Measurements from ENCODE around the gene CKAP2. TPM values are rescaled to one million over a fixed set of nuclear protein-coding genes. Genes with fewer than 3 reads are reported as not detected.
"Not testable (repeated sequence)": the region's sequence is repeated elsewhere in the genome, so short reads cannot be mapped to it uniquely, and the experiment has no call there.

Gene CKAP2
- total RNA-seq, 1 experiment from 2014 or later, result 80.2 TPM

DNA sequence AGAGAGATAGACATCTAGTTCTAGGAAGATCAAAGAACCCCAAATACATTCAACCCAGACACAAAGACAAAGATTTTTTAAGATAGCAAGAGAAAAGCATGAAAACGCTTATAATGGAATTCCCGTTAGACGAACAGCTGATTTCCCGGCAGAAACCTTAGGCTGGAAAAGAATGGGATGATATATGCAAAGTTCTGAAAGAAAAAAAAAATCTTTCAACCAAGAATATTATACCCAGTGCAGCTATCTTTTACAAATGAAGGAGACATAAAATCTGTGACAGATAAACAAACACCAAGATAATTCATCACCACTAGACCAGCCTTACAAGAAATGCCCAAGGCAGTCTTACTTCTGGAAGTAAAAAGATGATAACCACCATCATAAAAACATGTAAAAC is 56.3 kb downstream of the CKAP2 start:
- H3K79me2 ChIP-seq (ENCODE audit: insufficient read depth, low read length); intact Hi-C loops (cut with micrococcal nuclease); RAD21 ChIA-PET (ENCODE audit: low non-redundant PET in 1 of 2, low total read pairs in 2 of 2, uncharacterized antibody in 2 of 2, unreplicated experiment in 2 of 2); POLR2A ChIA-PET; H3K27me3 ChIP-seq (ENCODE audit: insufficient read depth, low read length); H3K4me2 ChIP-seq (ENCODE audit: low read length); H3K27ac ChIP-seq (ENCODE audit: low read depth, low read length); H3K4me1 ChIP-seq (ENCODE audit: control insufficient read depth in 1 of 2, insufficient read depth in 2 of 2, low read length in 2 of 2); H4K20me1 ChIP-seq (ENCODE audit: insufficient read depth); H3K4me3 ChIP-seq (replicated peaks in 1 of 2; ENCODE audit: low read depth in 1 of 2, low read length in 2 of 2); H3K9me2 ChIP-seq (ENCODE audit: insufficient read depth); H3K9me3 ChIP-seq (ENCODE audit: control insufficient read depth in 1 of 2, insufficient read depth in 1 of 2, low read depth in 1 of 2, low read length in 2 of 2); H3K36me3 ChIP-seq (ENCODE audit: control insufficient read depth in 1 of 2, insufficient read depth in 2 of 2, low read length in 2 of 2); DNase-seq (ENCODE audit: low read depth, low spot score); H2AFZ ChIP-seq (ENCODE audit: low read depth, low read length, poor library complexity, severe bottlenecking); H3K9ac ChIP-seq (ENCODE audit: low read length); ATAC-seq; BruUV-seq (replicated peaks); CTCF ChIA-PET: not testable (repeated sequence)

DNA sequence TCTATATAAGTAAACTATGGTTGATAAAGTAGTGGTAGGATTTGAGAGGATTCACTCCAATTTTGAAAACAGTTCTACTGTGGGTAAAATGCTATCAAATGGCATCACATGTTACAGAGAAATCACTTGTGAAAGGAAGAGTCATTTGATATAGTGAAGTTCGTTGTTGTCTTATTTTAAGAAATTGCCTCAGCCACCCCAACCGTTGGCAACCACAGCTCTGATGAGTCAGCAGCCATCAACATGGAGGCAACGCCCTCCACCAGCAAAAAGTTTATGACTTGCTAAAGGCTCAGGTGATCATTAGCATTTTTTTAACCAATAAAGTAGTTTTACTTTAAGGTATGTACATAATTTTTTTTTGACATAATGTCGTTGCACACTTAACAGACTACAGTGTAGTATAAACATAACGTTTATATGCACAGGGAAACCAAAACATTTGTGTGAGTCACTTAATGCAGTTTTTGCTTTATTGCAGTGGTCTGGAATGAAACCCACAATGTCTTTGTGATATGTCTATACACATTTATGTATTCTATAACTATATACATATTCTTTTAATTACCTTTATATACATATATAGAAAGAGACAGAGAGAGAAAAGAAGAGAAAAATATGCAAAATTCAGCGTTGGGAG is 58.8 kb downstream of the CKAP2 start:
- H3K4me2 ChIP-seq (ENCODE audit: low read length); H3K36me3 ChIP-seq (ENCODE audit: control insufficient read depth in 1 of 2, insufficient read depth in 2 of 2, low read length in 2 of 2); H4K20me1 ChIP-seq (ENCODE audit: insufficient read depth); H3K9ac ChIP-seq (ENCODE audit: low read length); intact Hi-C loops (cut with micrococcal nuclease); H3K9me3 ChIP-seq (ENCODE audit: control insufficient read depth in 1 of 2, insufficient read depth in 1 of 2, low read depth in 1 of 2, low read length in 2 of 2); H3K79me2 ChIP-seq (ENCODE audit: insufficient read depth, low read length); H3K4me3 ChIP-seq (replicated peaks in 1 of 2; ENCODE audit: low read depth in 1 of 2, low read length in 2 of 2); BruUV-seq (replicated peaks); H3K27ac ChIP-seq (ENCODE audit: low read depth, low read length); CTCF ChIA-PET; RAD21 ChIA-PET (ENCODE audit: low non-redundant PET in 1 of 2, low total read pairs in 2 of 2, uncharacterized antibody in 2 of 2, unreplicated experiment in 2 of 2); H3K4me1 ChIP-seq (ENCODE audit: control insufficient read depth in 1 of 2, insufficient read depth in 2 of 2, low read length in 2 of 2); H3K9me2 ChIP-seq (ENCODE audit: insufficient read depth); H2AFZ ChIP-seq (ENCODE audit: low read depth, low read length, poor library complexity, severe bottlenecking); POLR2A ChIA-PET; H3K27me3 ChIP-seq (ENCODE audit: insufficient read depth, low read length): not testable (repeated sequence)
- peak; percentile 52 for ATAC-seq
- DNase-seq (ENCODE audit: low read depth, low spot score), result peak; percentile 24

DNA sequence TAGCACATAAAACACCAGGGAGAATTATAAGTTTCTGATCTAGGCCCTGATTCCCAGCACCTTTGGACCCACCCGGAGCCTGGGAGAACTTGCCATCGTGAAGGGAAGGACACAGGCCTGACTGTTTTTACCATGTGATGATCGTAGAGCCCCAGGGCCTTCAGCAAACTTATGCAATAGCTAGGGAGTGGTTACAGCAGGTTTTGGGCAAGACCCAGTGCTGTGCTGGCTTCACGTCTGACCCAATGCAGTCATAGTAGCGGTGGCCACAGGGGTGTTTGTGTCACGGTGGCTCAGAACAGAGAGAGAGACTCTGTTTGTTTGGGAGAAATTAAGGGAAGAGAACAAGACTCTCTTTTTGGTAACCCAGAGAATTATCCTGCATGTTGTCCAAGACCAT is 68.0 kb downstream of the CKAP2 start:
- intact Hi-C loops (cut with micrococcal nuclease); RAD21 ChIA-PET (ENCODE audit: low non-redundant PET in 1 of 2, low total read pairs in 2 of 2, uncharacterized antibody in 2 of 2, unreplicated experiment in 2 of 2); POLR2A ChIA-PET; H3K27me3 ChIP-seq (ENCODE audit: insufficient read depth, low read length); H3K9me2 ChIP-seq (ENCODE audit: insufficient read depth); ATAC-seq; BruUV-seq (replicated peaks); H4K20me1 ChIP-seq (ENCODE audit: insufficient read depth); H2AFZ ChIP-seq (ENCODE audit: low read depth, low read length, poor library complexity, severe bottlenecking); H3K4me1 ChIP-seq (ENCODE audit: control insufficient read depth in 1 of 2, insufficient read depth in 2 of 2, low read length in 2 of 2); H3K27ac ChIP-seq (ENCODE audit: low read depth, low read length); H3K79me2 ChIP-seq (ENCODE audit: insufficient read depth, low read length); H3K4me2 ChIP-seq (ENCODE audit: low read length); H3K9me3 ChIP-seq (ENCODE audit: control insufficient read depth in 1 of 2, insufficient read depth in 1 of 2, low read depth in 1 of 2, low read length in 2 of 2); DNase-seq (ENCODE audit: low read depth, low spot score); H3K36me3 ChIP-seq (ENCODE audit: control insufficient read depth in 1 of 2, insufficient read depth in 2 of 2, low read length in 2 of 2); H3K4me3 ChIP-seq (replicated peaks in 1 of 2; ENCODE audit: low read depth in 1 of 2, low read length in 2 of 2); CTCF ChIA-PET; H3K9ac ChIP-seq (ENCODE audit: low read length): not testable (repeated sequence)

Other genes starting within 250 kb of the CKAP2 start
- gene THSD1, start 49.3 kb upstream of the CKAP2 start, total RNA-seq (2021; ENCODE audit: unreplicated experiment), result 0.76 TPM
- 34.8 TPM for gene VPS36, start 4.8 kb upstream of the CKAP2 start, total RNA-seq (2021; ENCODE audit: unreplicated experiment)
- 6.2 TPM for gene HNRNPA1L2, start 187.0 kb downstream of the CKAP2 start, total RNA-seq (2021; ENCODE audit: unreplicated experiment)
- gene SUGT1, start 197.4 kb downstream of the CKAP2 start, total RNA-seq (2021; ENCODE audit: unreplicated experiment), result 75.6 TPM